Tibial nerve (tissue), 3 donors: ENCODE data around the gene SRSF7.

ENCODE experiments used
- POLR2A ChIP-seq, 2 donors: fragments of 450-650 bp; IDR thresholded peaks; one replicate each; pipeline ENCODE4 v1.6.1; 2017; ENCODE audit warnings: antibody characterized with exemption in 2 of 2, mild to moderate bottlenecking in 2 of 2, moderate library complexity in 2 of 2
- TF ChIP-seq, protein P1 (sequence below), 5 experiments: fragments of 200-600 bp in 3 of 5; fragments of 450-650 bp in 2 of 5; sonication (generic) in 3 of 5; IDR thresholded peaks; one replicate each; pipeline ENCODE4 v1.5.1; 2016 to 2019; ENCODE audit warnings: antibody characterized with exemption in 5 of 5, mild to moderate bottlenecking in 3 of 5, moderate library complexity in 2 of 5

DNA sequence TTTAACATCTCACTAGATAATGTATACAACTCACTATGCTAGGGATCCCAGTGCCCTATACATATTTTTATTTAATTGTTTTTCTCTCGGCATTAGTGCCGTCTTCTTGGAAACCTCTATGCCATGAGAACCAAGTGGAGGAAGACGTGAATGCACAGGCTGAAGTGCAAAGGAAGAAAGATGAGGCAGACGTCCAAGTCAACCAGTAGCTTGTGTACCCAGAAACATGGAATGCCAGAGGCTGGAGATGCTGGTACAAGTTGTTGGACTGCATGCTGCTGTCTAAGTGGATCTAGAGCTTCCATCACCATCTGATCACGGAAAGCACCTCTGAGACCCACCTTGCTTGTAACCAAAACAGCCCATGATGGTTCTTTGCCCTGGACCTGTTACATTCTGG, 14.4 kb upstream of the SRSF7 start:
- TF ChIP-seq, protein P1, sequence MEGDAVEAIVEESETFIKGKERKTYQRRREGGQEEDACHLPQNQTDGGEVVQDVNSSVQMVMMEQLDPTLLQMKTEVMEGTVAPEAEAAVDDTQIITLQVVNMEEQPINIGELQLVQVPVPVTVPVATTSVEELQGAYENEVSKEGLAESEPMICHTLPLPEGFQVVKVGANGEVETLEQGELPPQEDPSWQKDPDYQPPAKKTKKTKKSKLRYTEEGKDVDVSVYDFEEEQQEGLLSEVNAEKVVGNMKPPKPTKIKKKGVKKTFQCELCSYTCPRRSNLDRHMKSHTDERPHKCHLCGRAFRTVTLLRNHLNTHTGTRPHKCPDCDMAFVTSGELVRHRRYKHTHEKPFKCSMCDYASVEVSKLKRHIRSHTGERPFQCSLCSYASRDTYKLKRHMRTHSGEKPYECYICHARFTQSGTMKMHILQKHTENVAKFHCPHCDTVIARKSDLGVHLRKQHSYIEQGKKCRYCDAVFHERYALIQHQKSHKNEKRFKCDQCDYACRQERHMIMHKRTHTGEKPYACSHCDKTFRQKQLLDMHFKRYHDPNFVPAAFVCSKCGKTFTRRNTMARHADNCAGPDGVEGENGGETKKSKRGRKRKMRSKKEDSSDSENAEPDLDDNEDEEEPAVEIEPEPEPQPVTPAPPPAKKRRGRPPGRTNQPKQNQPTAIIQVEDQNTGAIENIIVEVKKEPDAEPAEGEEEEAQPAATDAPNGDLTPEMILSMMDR (IDR thresholded peaks at IDR 0.05): no peak
- TF ChIP-seq POLR2A (IDR thresholded peaks at IDR 0.05): no peak
